NCI-H2227 (cell line): ENCODE results near the gene XKR7.
"Not testable (repeated sequence)": the region's sequence is repeated elsewhere in the genome, so short reads cannot be mapped to it uniquely, and the experiment has no call there.

Experiments used
- DNase-seq: peaks from one replicate; lab custom pipeline; 2025; ENCODE audit not compliant: unreplicated experiment; lab: John Stamatoyannopoulos, UW

Gene XKR7

GRCh38 chr20:32010666-32011065 lies 42.7 kb downstream of the XKR7 start:
- DNase-seq = no peak

- no peak for DNase-seq
These were observed 44.3 kb downstream of the XKR7 start for GRCh38 chr20:32012159-32012688.

- no peak for DNase-seq
These were observed 45.4 kb downstream of the XKR7 start for GRCh38 chr20:32013326-32013725.

- DNase-seq = peak; percentile 85
These were observed 49.8 kb downstream of the XKR7 start for GRCh38 chr20:32017711-32018251.

- peak; percentile 86 for DNase-seq
These were observed 50.6 kb downstream of the XKR7 start for GRCh38 chr20:32018269-32019155.

- peak; percentile 68 for DNase-seq
These were observed 51.2 kb downstream of the XKR7 start for GRCh38 chr20:32019156-32019510.

GRCh38 chr20:32019563-32020463 lies 51.9 kb downstream of the XKR7 start:
- peak; percentile 30 for DNase-seq

- no peak for DNase-seq
These were observed 53.1 kb downstream of the XKR7 start for GRCh38 chr20:32021091-32021490.

GRCh38 chr20:32024683-32025295 lies 56.8 kb downstream of the XKR7 start:
- DNase-seq = no peak

- DNase-seq = no peak
These were observed 59.7 kb downstream of the XKR7 start for GRCh38 chr20:32027643-32028042.

GRCh38 chr20:32028647-32029372 lies 60.9 kb downstream of the XKR7 start:
- peak; percentile 56 for DNase-seq

GRCh38 chr20:32029561-32029960 lies 61.6 kb downstream of the XKR7 start:
- no peak for DNase-seq

- peak; percentile 85 for DNase-seq
These were observed 63.3 kb downstream of the XKR7 start for GRCh38 chr20:32031007-32031958.

- no peak for DNase-seq
These were observed 65.4 kb downstream of the XKR7 start for GRCh38 chr20:32033316-32033715.

GRCh38 chr20:32033721-32034120 lies 65.8 kb downstream of the XKR7 start:
- DNase-seq = not testable (repeated sequence)

GRCh38 chr20:32034581-32035425 lies 66.9 kb downstream of the XKR7 start:
- DNase-seq = no peak

GRCh38 chr20:32035426-32035779 lies 67.5 kb downstream of the XKR7 start:
- no peak for DNase-seq

- DNase-seq = no peak
These were observed 68.3 kb downstream of the XKR7 start for GRCh38 chr20:32036252-32036651.
